IMR-90 (cell line): Measurements from ENCODE around the gene PCNX2.

Source experiments
- BHLHE40 ChIP-seq: fragments of 150-350 bp; IDR thresholded peaks from 2 replicates; pipeline ENCODE4 v1.6.1; 2016; ENCODE audit warnings: mild to moderate bottlenecking, low read depth, low read length
- CEBPB ChIP-seq: IDR thresholded peaks from 2 replicates; pipeline ENCODE4 v1.6.1; 2012; ENCODE audit warnings: low read depth, low read length, improper control_type of control experiment
- CHD1 ChIP-seq: IDR thresholded peaks from 2 replicates; pipeline ENCODE4 v1.6.1; 2012; ENCODE audit warnings: low read depth, low read length, improper control_type of control experiment
- FOS ChIP-seq: fragments of 150-350 bp; IDR thresholded peaks from 2 replicates; pipeline ENCODE4 v1.6.1; 2016; ENCODE audit warnings: low read depth, low read length
- MAFK ChIP-seq: IDR thresholded peaks from 2 replicates; pipeline ENCODE4 v1.6.1; 2012; ENCODE audit warnings: low read depth, low read length, improper control_type of control experiment
- MXI1 ChIP-seq: IDR thresholded peaks from 2 replicates; pipeline ENCODE4 v1.6.1; 2012; ENCODE audit warnings: low read depth, mild to moderate bottlenecking, low read length, moderate library complexity, borderline replicate concordance
- POLR2A ChIP-seq: IDR thresholded peaks from 2 replicates; pipeline ENCODE4 v1.6.1; 2012; ENCODE audit warnings: mild to moderate bottlenecking, low read depth, low read length
- RAD21 ChIP-seq: IDR thresholded peaks from 2 replicates; pipeline ENCODE4 v1.6.1; 2012; ENCODE audit warnings: low read length, improper control_type of control experiment
- RCOR1 ChIP-seq: IDR thresholded peaks from 2 replicates; pipeline ENCODE4 v1.6.1; 2012; ENCODE audit warnings: mild to moderate bottlenecking, low read length, improper control_type of control experiment; ENCODE audit not compliant: insufficient replicate concordance
- RFX5 ChIP-seq: IDR thresholded peaks from 2 replicates; pipeline ENCODE4 v1.8.0; 2012; ENCODE audit warnings: low read depth, mild to moderate bottlenecking, low read length, moderate library complexity
- SMC3 ChIP-seq: fragments of 150-350 bp; IDR thresholded peaks from 2 replicates; pipeline ENCODE4 v1.6.1; 2016; ENCODE audit warnings: low read depth, mild to moderate bottlenecking, antibody characterized with exemption, low read length, moderate library complexity
- TF ChIP-seq, protein P1 (sequence below): conservative IDR thresholded peaks from 2 replicates; pipeline ENCODE4 v1.5.1; 2012; ENCODE audit warnings: mild to moderate bottlenecking, low read depth, low read length, improper control_type of control experiment
- TF ChIP-seq, protein P2 (sequence below): fragments of 150-350 bp; IDR thresholded peaks from 2 replicates; pipeline ENCODE4 v1.6.1; 2017; ENCODE audit warnings: mild to moderate bottlenecking, antibody characterized with exemption, low read length, low read depth
- TF ChIP-seq, protein P3 (sequence below): fragments of 150-350 bp; IDR thresholded peaks from 2 replicates; pipeline ENCODE4 v1.6.1; 2016; ENCODE audit warnings: low read depth, mild to moderate bottlenecking, low read length, moderate library complexity, borderline replicate concordance

DNA sequence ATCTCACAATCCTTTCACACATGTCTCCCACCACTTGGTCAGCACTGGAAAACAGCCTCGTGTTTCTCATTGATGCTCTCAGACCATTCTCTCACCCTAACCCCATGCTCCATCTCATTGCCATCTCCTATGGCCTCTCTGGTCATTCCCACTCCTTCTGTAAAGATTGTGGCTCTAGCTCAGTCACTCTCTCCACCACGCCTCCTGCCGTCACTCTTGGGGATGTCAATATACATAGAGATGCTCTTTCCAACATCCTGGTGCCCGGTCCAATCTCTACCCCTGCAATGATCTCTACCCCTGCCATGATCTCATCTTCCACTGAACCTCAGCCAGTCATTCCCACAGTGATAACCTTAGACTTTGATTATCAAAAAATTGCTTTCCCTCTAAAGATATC is 255.0 kb downstream of the PCNX2 start:
- TF ChIP-seq, protein P1, sequence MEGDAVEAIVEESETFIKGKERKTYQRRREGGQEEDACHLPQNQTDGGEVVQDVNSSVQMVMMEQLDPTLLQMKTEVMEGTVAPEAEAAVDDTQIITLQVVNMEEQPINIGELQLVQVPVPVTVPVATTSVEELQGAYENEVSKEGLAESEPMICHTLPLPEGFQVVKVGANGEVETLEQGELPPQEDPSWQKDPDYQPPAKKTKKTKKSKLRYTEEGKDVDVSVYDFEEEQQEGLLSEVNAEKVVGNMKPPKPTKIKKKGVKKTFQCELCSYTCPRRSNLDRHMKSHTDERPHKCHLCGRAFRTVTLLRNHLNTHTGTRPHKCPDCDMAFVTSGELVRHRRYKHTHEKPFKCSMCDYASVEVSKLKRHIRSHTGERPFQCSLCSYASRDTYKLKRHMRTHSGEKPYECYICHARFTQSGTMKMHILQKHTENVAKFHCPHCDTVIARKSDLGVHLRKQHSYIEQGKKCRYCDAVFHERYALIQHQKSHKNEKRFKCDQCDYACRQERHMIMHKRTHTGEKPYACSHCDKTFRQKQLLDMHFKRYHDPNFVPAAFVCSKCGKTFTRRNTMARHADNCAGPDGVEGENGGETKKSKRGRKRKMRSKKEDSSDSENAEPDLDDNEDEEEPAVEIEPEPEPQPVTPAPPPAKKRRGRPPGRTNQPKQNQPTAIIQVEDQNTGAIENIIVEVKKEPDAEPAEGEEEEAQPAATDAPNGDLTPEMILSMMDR = no peak
- TF ChIP-seq CHD1 (no peak), RAD21 (no peak), SMC3 (no peak), POLR2A (no peak), RFX5 (no peak), MAFK (no peak), BHLHE40 (no peak), MXI1 (no peak), CEBPB (no peak), FOS (no peak), RCOR1 (no peak)
- TF ChIP-seq, protein P2, sequence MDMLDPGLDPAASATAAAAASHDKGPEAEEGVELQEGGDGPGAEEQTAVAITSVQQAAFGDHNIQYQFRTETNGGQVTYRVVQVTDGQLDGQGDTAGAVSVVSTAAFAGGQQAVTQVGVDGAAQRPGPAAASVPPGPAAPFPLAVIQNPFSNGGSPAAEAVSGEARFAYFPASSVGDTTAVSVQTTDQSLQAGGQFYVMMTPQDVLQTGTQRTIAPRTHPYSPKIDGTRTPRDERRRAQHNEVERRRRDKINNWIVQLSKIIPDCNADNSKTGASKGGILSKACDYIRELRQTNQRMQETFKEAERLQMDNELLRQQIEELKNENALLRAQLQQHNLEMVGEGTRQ = no peak
- TF ChIP-seq, protein P3, sequence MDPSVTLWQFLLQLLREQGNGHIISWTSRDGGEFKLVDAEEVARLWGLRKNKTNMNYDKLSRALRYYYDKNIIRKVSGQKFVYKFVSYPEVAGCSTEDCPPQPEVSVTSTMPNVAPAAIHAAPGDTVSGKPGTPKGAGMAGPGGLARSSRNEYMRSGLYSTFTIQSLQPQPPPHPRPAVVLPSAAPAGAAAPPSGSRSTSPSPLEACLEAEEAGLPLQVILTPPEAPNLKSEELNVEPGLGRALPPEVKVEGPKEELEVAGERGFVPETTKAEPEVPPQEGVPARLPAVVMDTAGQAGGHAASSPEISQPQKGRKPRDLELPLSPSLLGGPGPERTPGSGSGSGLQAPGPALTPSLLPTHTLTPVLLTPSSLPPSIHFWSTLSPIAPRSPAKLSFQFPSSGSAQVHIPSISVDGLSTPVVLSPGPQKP = no peak
